PFSK-1 (cell line): ENCODE results near the gene SAMD10.

ENCODE experiments used
- FOXP2 ChIP-seq: optimal IDR thresholded peaks from 2 replicates; pipeline ENCODE3; 2011; ENCODE audit warnings: borderline replicate concordance, control low read depth, inconsistent platforms; ENCODE audit not compliant: insufficient read depth; ENCODE audit errors: extremely low read length, extremely low read depth
- POLR2AphosphoS5 ChIP-seq: IDR thresholded peaks from 2 replicates; pipeline ENCODE4 v1.6.1; 2012; ENCODE audit warnings: low read depth, mild to moderate bottlenecking, control low read depth, low read length, moderate library complexity
- REST ChIP-seq, 2 experiments: IDR thresholded peaks; 2 replicates each; pipeline versions ENCODE4 v1.6.1 to v1.8.0; 2011 to 2012; ENCODE audit warnings: low read depth in 2 of 2, low read length in 2 of 2, control low read depth in 1 of 2, inconsistent platforms in 1 of 2, mild to moderate bottlenecking in 1 of 2, moderate library complexity in 1 of 2; ENCODE audit not compliant: insufficient read depth in 1 of 2
- SIN3A ChIP-seq: IDR thresholded peaks from 2 replicates; pipeline ENCODE4 v1.6.1; 2012; ENCODE audit warnings: mild to moderate bottlenecking, low read length, moderate library complexity, borderline replicate concordance; ENCODE audit not compliant: insufficient read depth
- TAF1 ChIP-seq: IDR thresholded peaks from 2 replicates; pipeline ENCODE4 v1.6.1; 2012; ENCODE audit warnings: low read length, control low read depth, borderline replicate concordance; ENCODE audit not compliant: insufficient read depth

The SAMD10 gene

GRCh38 chr20:63961664-63962425 is 17.6 kb downstream of the SAMD10 start:
- TF ChIP-seq REST (IDR thresholded peaks at IDR 0.05; ENCODE audit: insufficient read depth in 1 of 2, low read depth in 2 of 2, low read length in 2 of 2): no peak
- TF ChIP-seq SIN3A: no peak
- no peak for TF ChIP-seq TAF1
- no peak for TF ChIP-seq FOXP2

GRCh38 chr20:63959699-63960075 is 19.8 kb downstream of the SAMD10 start:
- TF ChIP-seq POLR2AphosphoS5 (no peak), REST (IDR thresholded peaks at IDR 0.05; ENCODE audit: insufficient read depth in 1 of 2, low read depth in 2 of 2, low read length in 2 of 2) (no peak), SIN3A (no peak), TAF1 (no peak), FOXP2 (no peak)

GRCh38 chr20:63958964-63959698 is 20.3 kb downstream of the SAMD10 start:
- TF ChIP-seq SIN3A (no peak), POLR2AphosphoS5 (no peak), REST (IDR thresholded peaks at IDR 0.05; ENCODE audit: insufficient read depth in 1 of 2, low read depth in 2 of 2, low read length in 2 of 2) (no peak), TAF1 (no peak)

GRCh38 chr20:63958471-63958870 is 21.0 kb downstream of the SAMD10 start:
- TF ChIP-seq POLR2AphosphoS5 (no peak), FOXP2 (no peak), SIN3A (no peak), REST (IDR thresholded peaks at IDR 0.05; ENCODE audit: insufficient read depth in 1 of 2, low read depth in 2 of 2, low read length in 2 of 2) (no peak), TAF1 (no peak)
